CD4-positive, alpha-beta T cell (primary cell): ENCODE measurements around the gene OMA1. TPM values are rescaled to one million over a fixed set of nuclear protein-coding genes. Genes with fewer than 3 reads are reported as not detected.

Source experiments
- ATAC-seq: fragments of 200-7000 bp; cut with Tn5 transposase; one replicate; pipeline ENCODE4 v1.10.0; 2022; ENCODE audit warnings: mild to moderate bottlenecking; ENCODE audit not compliant: poor library complexity
- CTCF ChIA-PET: fragments of 350-600 bp; sonication (Branson Sonifier 250); formaldehyde crosslinking; loops from one replicate; lab custom pipeline; 2021; ENCODE audit warnings: antibody characterized with exemption, inconsistent platforms; lab: Charles Lee
- POLR2A ChIA-PET: fragments of 350-600 bp; sonication (Branson Sonifier 250); formaldehyde crosslinking; loops from one replicate; lab custom pipeline; 2021; ENCODE audit warnings: antibody characterized with exemption, inconsistent platforms; lab: Charles Lee
- DNase-seq, 14 experiments: peaks; one replicate each; pipeline ENCODE4 v3.0.0-alpha.2; 2013 to 2020; ENCODE audit warnings: mixed read lengths in 2 of 14
- H3K27ac ChIP-seq, 2 donors: one replicate each; pipeline versions ENCODE4 v1.5.1 to v1.7.0; 2013; ENCODE audit warnings: low read length in 2 of 2, low read depth in 1 of 2, mild to moderate bottlenecking in 1 of 2
- H3K27me3 ChIP-seq, 2 experiments: 1 replicate in 1 of 2; 2 replicates in 1 of 2; pipeline versions ENCODE4 v1.6.1 to v1.7.0; 2013; ENCODE audit warnings: low read length in 2 of 2, control low read depth in 1 of 2, mild to moderate bottlenecking in 1 of 2, moderate library complexity in 1 of 2; ENCODE audit not compliant: insufficient read depth in 2 of 2, control insufficient read depth in 1 of 2
- H3K36me3 ChIP-seq: one replicate; pipeline ENCODE4 v1.6.1; 2013; ENCODE audit warnings: low read length, control low read depth; ENCODE audit not compliant: insufficient read depth
- H3K4me1 ChIP-seq: one replicate; pipeline ENCODE4 v1.6.1; 2013; ENCODE audit warnings: low read length, control low read depth; ENCODE audit not compliant: insufficient read depth
- H3K4me3 ChIP-seq: one replicate; pipeline ENCODE4 v1.5.1; 2013; ENCODE audit warnings: mild to moderate bottlenecking, low read length, moderate library complexity
- H3K9me3 ChIP-seq, 2 experiments: 1 replicate in 1 of 2; 2 replicates in 1 of 2; pipeline versions ENCODE4 v1.6.1 to v1.7.0; 2013; ENCODE audit warnings: low read length in 2 of 2, mild to moderate bottlenecking in 2 of 2, control low read depth in 1 of 2, moderate library complexity in 1 of 2; ENCODE audit not compliant: control insufficient read depth in 1 of 2, insufficient read depth in 1 of 2
- H3K27ac Mint-ChIP-seq: one replicate; pipeline ENCODE4 v1.8.0; 2020; ENCODE audit warnings: mixed read lengths
- H3K27me3 Mint-ChIP-seq: one replicate; pipeline ENCODE4 v1.8.0; 2021; ENCODE audit warnings: mixed read lengths
- H3K36me3 Mint-ChIP-seq: one replicate; pipeline ENCODE4 v1.8.0; 2021; ENCODE audit warnings: low read depth, mixed read lengths
- H3K4me1 Mint-ChIP-seq: one replicate; pipeline ENCODE4 v1.8.0; 2021; ENCODE audit warnings: low read depth, mixed read lengths
- H3K4me3 Mint-ChIP-seq: one replicate; pipeline ENCODE4 v1.8.0; 2020; ENCODE audit warnings: mild to moderate bottlenecking, mixed read lengths
- H3K9me3 Mint-ChIP-seq: one replicate; pipeline ENCODE4 v1.8.0; 2020; ENCODE audit warnings: mixed read lengths
- intact Hi-C, 2 experiments: fragments of 100-400 bp; cut with DNase I in 1 of 2; cut with micrococcal nuclease in 1 of 2; formaldehyde crosslinking; loops; one replicate each; pipeline versions ENCODE4 v1.15.1 to v1.9.0; 2023 to 2025; cut with DNase I, micrococcal nuclease
- total RNA-seq, 174 experiments: library from RNA in 2 of 174; stranded (reverse) in 2 of 174; gene quantifications; one replicate each; pipeline ENCODE4 v1.2.3 and lab custom pipeline; 2021 to 2026
- TF ChIP-seq, protein P1 (sequence below): fragments of 200-600 bp; IDR thresholded peaks from one replicate; pipeline ENCODE4 v1.8.0; 2022; ENCODE audit warnings: antibody characterized with exemption, mild to moderate bottlenecking

Gene OMA1
- total RNA-seq, 2 experiments from 2014 or later: 23.7 to 27.7 TPM

GRCh38 chr1:58469016-58469415 lies 77.5 kb downstream of the OMA1 start:
- Histone ChIP-seq H3K9me3 (no peaks in the 10 kb centered on the region), H3K4me3 (no peak overlapping the region), H3K36me3 (peaks cover 8% of the 10 kb centered on the region), H3K27me3 (no peaks in the 10 kb centered on the region), H3K27ac (no peak overlapping the region), H3K4me1 (no peaks in the 10 kb centered on the region)
- Mint-ChIP-seq H3K4me3 (no peak overlapping the region), H3K4me1 (no peaks in the 10 kb centered on the region), H3K27ac (no peak overlapping the region), H3K36me3 (peaks cover 11% of the 10 kb centered on the region), H3K9me3 (no peaks in the 10 kb centered on the region), H3K27me3 (no peaks in the 10 kb centered on the region)
- ChIA-PET POLR2A (no interaction called here), CTCF (no interaction called here)
- TF ChIP-seq, protein P1, sequence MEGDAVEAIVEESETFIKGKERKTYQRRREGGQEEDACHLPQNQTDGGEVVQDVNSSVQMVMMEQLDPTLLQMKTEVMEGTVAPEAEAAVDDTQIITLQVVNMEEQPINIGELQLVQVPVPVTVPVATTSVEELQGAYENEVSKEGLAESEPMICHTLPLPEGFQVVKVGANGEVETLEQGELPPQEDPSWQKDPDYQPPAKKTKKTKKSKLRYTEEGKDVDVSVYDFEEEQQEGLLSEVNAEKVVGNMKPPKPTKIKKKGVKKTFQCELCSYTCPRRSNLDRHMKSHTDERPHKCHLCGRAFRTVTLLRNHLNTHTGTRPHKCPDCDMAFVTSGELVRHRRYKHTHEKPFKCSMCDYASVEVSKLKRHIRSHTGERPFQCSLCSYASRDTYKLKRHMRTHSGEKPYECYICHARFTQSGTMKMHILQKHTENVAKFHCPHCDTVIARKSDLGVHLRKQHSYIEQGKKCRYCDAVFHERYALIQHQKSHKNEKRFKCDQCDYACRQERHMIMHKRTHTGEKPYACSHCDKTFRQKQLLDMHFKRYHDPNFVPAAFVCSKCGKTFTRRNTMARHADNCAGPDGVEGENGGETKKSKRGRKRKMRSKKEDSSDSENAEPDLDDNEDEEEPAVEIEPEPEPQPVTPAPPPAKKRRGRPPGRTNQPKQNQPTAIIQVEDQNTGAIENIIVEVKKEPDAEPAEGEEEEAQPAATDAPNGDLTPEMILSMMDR: no peak
- intact Hi-C loops: no loop called here
- ATAC-seq: no peak
- no peak for DNase-seq

- Histone ChIP-seq H3K27me3 (no peaks in the 10 kb centered on the region), H3K27ac (no peak overlapping the region), H3K9me3 (no peaks in the 10 kb centered on the region), H3K36me3 (peaks cover 8% of the 10 kb centered on the region), H3K4me1 (no peaks in the 10 kb centered on the region), H3K4me3 (no peak overlapping the region)
- H3K27ac Mint-ChIP-seq: no peak overlapping the region
- no peak overlapping the region for H3K4me3 Mint-ChIP-seq
- peaks cover 11% of the 10 kb centered on the region for H3K36me3 Mint-ChIP-seq
- ChIA-PET CTCF (no interaction called here), POLR2A (no interaction called here)
- H3K9me3 Mint-ChIP-seq: no peaks in the 10 kb centered on the region
- DNase-seq (no peak), ATAC-seq (no peak)
- intact Hi-C loops: no loop called here
- no peaks in the 10 kb centered on the region for H3K4me1 Mint-ChIP-seq
- TF ChIP-seq, protein P1: no peak
- H3K27me3 Mint-ChIP-seq: no peaks in the 10 kb centered on the region
Measured at GRCh38 chr1:58468612-58469011, 77.9 kb downstream of the OMA1 start.

DNA sequence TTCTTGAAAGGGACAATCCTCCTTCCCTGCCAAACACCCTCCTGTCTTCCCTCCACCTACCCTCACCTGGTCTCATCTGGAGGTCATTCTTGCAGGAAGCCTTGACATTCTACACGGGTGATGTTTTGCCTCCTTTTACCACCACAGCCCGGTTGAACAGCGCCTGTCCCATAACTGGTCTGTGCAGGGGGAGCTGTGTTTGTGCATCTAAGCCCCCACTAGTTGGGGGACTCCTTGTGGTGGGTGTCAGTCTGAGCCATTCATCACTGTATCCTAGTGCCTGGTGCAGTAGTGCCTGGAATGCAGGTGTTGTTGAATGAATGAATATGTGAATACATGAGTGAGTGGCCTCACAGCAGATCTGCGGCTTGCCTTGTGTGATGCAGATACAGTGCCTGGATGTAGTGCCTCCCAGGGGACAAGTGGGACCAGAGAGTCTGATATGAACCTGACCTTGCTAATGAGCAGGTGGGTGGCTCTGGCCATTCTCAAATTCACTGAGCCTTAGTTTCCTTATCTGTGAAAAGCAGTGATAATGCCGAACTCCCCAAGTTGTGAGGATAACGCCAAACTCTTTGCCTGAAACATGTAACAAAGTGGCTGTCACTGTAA lies 79.8 kb downstream of the OMA1 start:
- no peaks in the 10 kb centered on the region for H3K4me1 ChIP-seq
- no peak overlapping the region for H3K4me3 ChIP-seq
- peaks cover 8% of the 10 kb centered on the region for H3K36me3 ChIP-seq
- TF ChIP-seq, protein P1: no peak
- H3K27ac Mint-ChIP-seq: no peak overlapping the region
- H3K27ac ChIP-seq: no peak overlapping the region
- H3K36me3 Mint-ChIP-seq: peaks cover 11% of the 10 kb centered on the region
- H3K4me3 Mint-ChIP-seq: no peak overlapping the region
- H3K4me1 Mint-ChIP-seq: no peaks in the 10 kb centered on the region
- H3K9me3 ChIP-seq: no peaks in the 10 kb centered on the region
- ChIA-PET POLR2A (no interaction called here), CTCF (no interaction called here)
- H3K9me3 Mint-ChIP-seq: no peaks in the 10 kb centered on the region
- intact Hi-C loops: no loop called here
- DNase-seq (no peak), ATAC-seq (no peak)
- H3K27me3 Mint-ChIP-seq: no peaks in the 10 kb centered on the region
- no peaks in the 10 kb centered on the region for H3K27me3 ChIP-seq
